ENCODE results near the gene C10orf53. TPM values are rescaled to one million over a fixed set of nuclear protein-coding genes. Genes with fewer than 3 reads are reported as not detected.

Gene C10orf53
- total RNA-seq, 4 donors from 2014 or later, result not detected

DNA sequence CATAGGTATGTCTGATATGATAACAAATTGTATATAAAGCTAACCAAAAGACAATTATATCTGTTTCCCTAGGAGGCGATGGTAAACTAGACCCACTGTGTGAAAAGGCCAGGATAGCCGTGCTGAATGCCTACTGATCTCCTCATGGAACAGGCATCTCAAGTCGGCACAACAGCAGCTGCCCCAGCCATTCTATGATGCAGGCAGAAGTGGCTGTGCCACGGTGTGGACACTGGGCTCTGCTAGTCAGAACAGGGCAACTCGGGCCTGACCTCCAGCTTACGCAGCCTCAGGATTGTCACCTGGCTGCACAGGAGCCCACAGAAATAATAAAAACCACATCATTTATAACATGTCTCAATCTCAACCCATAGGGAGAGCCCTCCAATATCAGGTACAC lies 15.0 kb downstream of the C10orf53 start:
- WGBS, result 89% methylated on average over 6 of the region's 6 CpGs
- peak in 1 of 2 donors; percentile 53 for DNase-seq (ENCODE audit: low spot score in 2 of 2)
- H3K27me3 ChIP-seq, result peaks cover 24% of the 10 kb centered on the region

DNA sequence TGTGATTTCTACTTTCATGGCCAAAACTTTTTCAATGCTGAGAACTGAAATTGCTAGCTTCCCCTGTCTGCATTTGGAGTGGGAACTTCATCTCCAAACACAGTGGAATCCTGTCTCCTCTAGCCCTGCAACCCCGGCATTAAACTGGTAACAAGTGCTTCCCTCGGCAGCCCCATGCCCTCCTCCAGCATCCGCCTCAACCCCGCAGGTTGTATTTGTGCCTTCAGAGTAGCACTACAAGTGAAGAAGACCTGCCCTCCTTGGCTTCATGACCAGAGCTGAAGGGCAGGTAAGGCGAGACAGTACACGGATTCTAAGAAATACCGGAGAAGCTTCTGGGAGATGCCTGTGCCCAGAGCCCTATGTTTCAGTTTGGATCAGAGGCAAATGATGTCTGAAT lies 16.9 kb downstream of the C10orf53 start:
- Histone ChIP-seq H3K36me3 (no peaks in the 10 kb centered on the region), H3K4me1 (no peaks in the 10 kb centered on the region), H3K9me3 (no peaks in the 10 kb centered on the region), H3K27ac (no peak overlapping the region), H3K4me3 (no peak overlapping the region), H3K27me3 (peaks cover 8% of the 10 kb centered on the region)
- WGBS, result 57% methylated on average over 7 of the region's 7 CpGs
- peak in 1 of 2 donors; percentile 72 for DNase-seq (ENCODE audit: low spot score in 2 of 2)
- TF ChIP-seq POLR2AphosphoS5 (IDR thresholded peaks at IDR 0.05) (no peak), POLR2A (IDR thresholded peaks at IDR 0.05) (no peak), EP300 (IDR thresholded peaks at IDR 0.05) (no peak)
- TF ChIP-seq, protein P1, sequence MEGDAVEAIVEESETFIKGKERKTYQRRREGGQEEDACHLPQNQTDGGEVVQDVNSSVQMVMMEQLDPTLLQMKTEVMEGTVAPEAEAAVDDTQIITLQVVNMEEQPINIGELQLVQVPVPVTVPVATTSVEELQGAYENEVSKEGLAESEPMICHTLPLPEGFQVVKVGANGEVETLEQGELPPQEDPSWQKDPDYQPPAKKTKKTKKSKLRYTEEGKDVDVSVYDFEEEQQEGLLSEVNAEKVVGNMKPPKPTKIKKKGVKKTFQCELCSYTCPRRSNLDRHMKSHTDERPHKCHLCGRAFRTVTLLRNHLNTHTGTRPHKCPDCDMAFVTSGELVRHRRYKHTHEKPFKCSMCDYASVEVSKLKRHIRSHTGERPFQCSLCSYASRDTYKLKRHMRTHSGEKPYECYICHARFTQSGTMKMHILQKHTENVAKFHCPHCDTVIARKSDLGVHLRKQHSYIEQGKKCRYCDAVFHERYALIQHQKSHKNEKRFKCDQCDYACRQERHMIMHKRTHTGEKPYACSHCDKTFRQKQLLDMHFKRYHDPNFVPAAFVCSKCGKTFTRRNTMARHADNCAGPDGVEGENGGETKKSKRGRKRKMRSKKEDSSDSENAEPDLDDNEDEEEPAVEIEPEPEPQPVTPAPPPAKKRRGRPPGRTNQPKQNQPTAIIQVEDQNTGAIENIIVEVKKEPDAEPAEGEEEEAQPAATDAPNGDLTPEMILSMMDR (IDR thresholded peaks at IDR 0.05), result no peak

More for the DNA sequence above, 15.0 kb downstream of the C10orf53 start:
- TF ChIP-seq, protein P1 (IDR thresholded peaks at IDR 0.05), result no peak
- TF ChIP-seq EP300 (IDR thresholded peaks at IDR 0.05) (no peak), POLR2AphosphoS5 (IDR thresholded peaks at IDR 0.05) (no peak), POLR2A (IDR thresholded peaks at IDR 0.05) (no peak)
- H3K9me3 ChIP-seq, result no peaks in the 10 kb centered on the region
- no peak overlapping the region for H3K27ac ChIP-seq
- H3K4me3 ChIP-seq, result no peak overlapping the region
- no peaks in the 10 kb centered on the region for H3K4me1 ChIP-seq
- H3K36me3 ChIP-seq, result no peaks in the 10 kb centered on the region

DNA sequence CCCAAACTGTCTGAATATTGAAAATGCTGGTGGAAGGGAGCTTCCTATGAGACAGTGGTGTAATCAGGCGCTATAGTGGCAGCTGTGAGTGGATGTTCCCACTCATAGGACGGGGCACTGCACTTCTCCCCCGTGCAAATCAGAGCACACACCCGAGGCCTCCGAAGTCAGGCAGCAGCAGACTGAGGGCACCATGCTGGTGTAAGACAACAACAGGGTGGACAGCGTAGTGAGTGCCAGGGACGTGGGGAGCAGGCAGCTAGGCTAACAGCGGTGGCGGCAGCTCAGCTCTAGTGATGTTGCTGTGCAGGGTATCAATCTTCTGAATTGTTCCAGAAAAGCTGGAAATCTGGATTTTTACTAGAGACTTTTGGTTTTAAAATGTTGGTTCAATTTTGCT lies 19.2 kb downstream of the C10orf53 start:
- WGBS, result 73% methylated on average over 9 of the region's 9 CpGs

DNA sequence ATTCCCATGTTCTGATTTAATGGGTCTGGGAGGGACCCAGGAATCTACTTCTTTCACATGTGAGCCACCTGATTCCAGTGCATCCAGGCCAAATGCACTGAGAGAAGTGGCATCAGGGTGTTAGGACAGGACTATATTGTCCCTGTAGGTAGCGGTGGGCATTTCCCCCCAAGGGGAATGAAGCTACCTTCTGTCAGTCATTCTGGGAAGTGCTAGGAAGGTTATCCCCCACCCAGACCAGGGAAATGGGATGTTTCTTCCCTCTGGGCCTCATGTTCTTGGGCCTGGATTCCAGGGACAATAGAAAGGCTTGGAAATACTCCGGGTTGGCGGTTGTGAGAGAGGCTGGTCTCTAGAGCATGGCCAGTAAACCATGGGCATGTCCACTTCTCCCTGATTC lies 20.8 kb downstream of the C10orf53 start:
- Histone ChIP-seq H3K27me3 (no peaks in the 10 kb centered on the region), H3K4me1 (no peaks in the 10 kb centered on the region), H3K36me3 (no peaks in the 10 kb centered on the region), H3K9me3 (no peaks in the 10 kb centered on the region), H3K27ac (no peak overlapping the region), H3K4me3 (no peak overlapping the region)
- WGBS, result 90% methylated on average over 3 of the region's 3 CpGs
- no peak for TF ChIP-seq POLR2A (IDR thresholded peaks at IDR 0.05)
- no peak for TF ChIP-seq POLR2AphosphoS5 (IDR thresholded peaks at IDR 0.05)
- no peak for TF ChIP-seq EP300 (IDR thresholded peaks at IDR 0.05)
- TF ChIP-seq, protein P1 (IDR thresholded peaks at IDR 0.05), result no peak
- DNase-seq (ENCODE audit: low spot score in 2 of 2), result no peak

More for the DNA sequence above, 19.2 kb downstream of the C10orf53 start:
- no peaks in the 10 kb centered on the region for H3K36me3 ChIP-seq
- H3K9me3 ChIP-seq, result no peaks in the 10 kb centered on the region
- H3K27ac ChIP-seq, result no peak overlapping the region
- H3K4me3 ChIP-seq, result no peak overlapping the region
- DNase-seq (ENCODE audit: low spot score in 2 of 2), result peak in 1 of 2 donors; percentile 65
- no peaks in the 10 kb centered on the region for H3K27me3 ChIP-seq
- TF ChIP-seq POLR2A (IDR thresholded peaks at IDR 0.05) (no peak), POLR2AphosphoS5 (IDR thresholded peaks at IDR 0.05) (no peak), EP300 (IDR thresholded peaks at IDR 0.05) (no peak)
- TF ChIP-seq, protein P1 (IDR thresholded peaks at IDR 0.05), result no peak
- no peaks in the 10 kb centered on the region for H3K4me1 ChIP-seq

DNA sequence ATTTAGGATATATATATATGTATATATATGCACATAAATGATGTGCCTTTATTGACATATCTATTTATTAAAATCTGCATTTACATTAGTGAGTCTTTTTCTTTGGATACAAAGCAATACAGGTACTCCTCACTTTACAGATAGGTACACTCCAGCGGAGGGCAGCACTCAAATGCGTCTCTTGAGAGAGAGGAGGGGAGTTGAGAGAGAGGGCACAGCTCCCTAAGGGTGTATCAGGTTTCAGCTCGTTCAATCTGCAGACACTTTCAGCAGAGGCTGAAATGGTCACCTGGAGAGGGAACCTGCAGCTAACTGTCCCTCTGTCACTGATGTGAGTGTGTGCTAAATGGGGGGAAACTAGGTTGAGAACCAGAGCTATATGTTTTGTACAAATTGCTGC lies 21.5 kb downstream of the C10orf53 start:
- H3K4me1 ChIP-seq, result no peaks in the 10 kb centered on the region
- no peak overlapping the region for H3K4me3 ChIP-seq
- WGBS, result 16% methylated on average over 3 of the region's 3 CpGs
- no peak for DNase-seq (ENCODE audit: low spot score in 2 of 2)
- H3K27me3 ChIP-seq, result no peaks in the 10 kb centered on the region
- H3K27ac ChIP-seq, result no peak overlapping the region
- H3K36me3 ChIP-seq, result no peaks in the 10 kb centered on the region
- no peaks in the 10 kb centered on the region for H3K9me3 ChIP-seq
- TF ChIP-seq POLR2AphosphoS5 (IDR thresholded peaks at IDR 0.05), result no peak
- TF ChIP-seq POLR2A (IDR thresholded peaks at IDR 0.05), result no peak
- TF ChIP-seq, protein P1 (IDR thresholded peaks at IDR 0.05), result no peak
- no peak for TF ChIP-seq EP300 (IDR thresholded peaks at IDR 0.05)

All from suprapubic skin (tissue), 4 donors.